A673 (cell line): ENCODE data around the gene ZDHHC11. TPM values are rescaled to one million over a fixed set of nuclear protein-coding genes. Genes with fewer than 3 reads are reported as not detected.

ENCODE experiments used
- Bru-seq: library from RNA; stranded (reverse); fragments of 400-500 nt; gene quantifications from one replicate; lab custom pipeline; 2021; lab: Mats Ljungman, UMichigan
- BruChase-seq, 2 experiments: library from RNA; stranded (reverse); fragments of 400-500 nt; gene quantifications; one replicate each; lab custom pipeline; 2021; lab: Mats Ljungman, UMichigan
- BruUV-seq: library from RNA; stranded (reverse); fragments of 400-500 nt; replicated peaks from 2 replicates; lab custom pipeline; 2021; lab: Mats Ljungman, UMichigan
- CTCF ChIA-PET: fragments of 300-600 bp; sonication (Branson Sonifier 250); formaldehyde crosslinking; loops from one replicate; lab custom pipeline; 2022; ENCODE audit warnings: antibody characterized with exemption; lab: Charles Lee
- POLR2A ChIA-PET: fragments of 300-600 bp; sonication (Branson Sonifier 250); formaldehyde crosslinking; loops from one replicate; lab custom pipeline; 2022; ENCODE audit warnings: antibody characterized with exemption; ENCODE audit not compliant: low non-redundant PET; lab: Charles Lee
- DNase-seq: peaks from one replicate; pipeline ENCODE4 v3.0.0-alpha.2; 2015; ENCODE audit warnings: low spot score
- H3K27ac ChIP-seq: fragments of 200-600 bp; sonication (generic); 2 replicates; pipeline ENCODE4 v1.5.1; 2016; ENCODE audit warnings: mixed run types, low read depth, mild to moderate bottlenecking, mixed read lengths, antibody characterized with exemption, low read length; ENCODE audit not compliant: poor library complexity, severe bottlenecking
- H3K27me3 ChIP-seq: fragments of 200-600 bp; sonication (generic); replicated peaks from 2 replicates; pipeline ENCODE4 v1.6.1; 2017; ENCODE audit warnings: mixed run types, low read depth, mild to moderate bottlenecking, mixed read lengths, antibody characterized with exemption, low read length; ENCODE audit not compliant: insufficient read depth, poor library complexity
- H3K36me3 ChIP-seq: fragments of 200-600 bp; sonication (generic); 2 replicates; pipeline ENCODE4 v1.6.1; 2016; ENCODE audit warnings: mixed run types, mild to moderate bottlenecking, mixed read lengths, antibody characterized with exemption, low read length; ENCODE audit not compliant: insufficient read depth, poor library complexity, severe bottlenecking
- H3K4me1 ChIP-seq: fragments of 200-600 bp; sonication (generic); 2 replicates; pipeline ENCODE4 v1.6.1; 2017; ENCODE audit warnings: mixed run types, mild to moderate bottlenecking, mixed read lengths, antibody characterized with exemption, low read length; ENCODE audit not compliant: insufficient read depth, poor library complexity, severe bottlenecking
- H3K4me3 ChIP-seq: fragments of 200-600 bp; sonication (generic); 2 replicates; pipeline ENCODE4 v1.5.1; 2016; ENCODE audit warnings: low read depth, mixed run types, mild to moderate bottlenecking, mixed read lengths, low read length; ENCODE audit not compliant: poor library complexity, severe bottlenecking
- H3K9me3 ChIP-seq: fragments of 200-600 bp; sonication (generic); 2 replicates; pipeline ENCODE4 v1.6.1; 2016; ENCODE audit warnings: mixed run types, low read depth, mild to moderate bottlenecking, mixed read lengths, antibody characterized with exemption, low read length; ENCODE audit not compliant: poor library complexity, severe bottlenecking
- CTCF ChIP-seq: fragments of 300-800, 200-600 bp; sonication (generic); conservative IDR thresholded peaks from 2 replicates; pipeline ENCODE4 v1.5.1; 2017; ENCODE audit warnings: low read depth, mild to moderate bottlenecking, antibody characterized with exemption, low read length, moderate library complexity, mixed read lengths
- EZH2 ChIP-seq: fragments of 200-600 bp; sonication (generic); IDR thresholded peaks from 2 replicates; pipeline ENCODE4 v1.6.1; 2017; ENCODE audit warnings: borderline replicate concordance, low read depth, mild to moderate bottlenecking, mixed read lengths, antibody characterized with exemption, low read length; ENCODE audit not compliant: poor library complexity, severe bottlenecking
- intact Hi-C: fragments of 100-400 bp; cut with micrococcal nuclease; formaldehyde crosslinking; loops from one replicate; pipeline ENCODE4 v1.10.0; 2022; ENCODE audit not compliant: unreplicated experiment
- long read RNA-seq: library from polyadenylated mRNA; stranded (forward); transcript quantifications from one replicate; pipeline ENCODE4 v2.0.0, GENCODE V29; 2022
- total RNA-seq: library from RNA; stranded (reverse); gene quantifications from 2 replicates; pipeline ENCODE4 v1.2.3, GENCODE V29; 2021

ZDHHC11 gene, protein sequence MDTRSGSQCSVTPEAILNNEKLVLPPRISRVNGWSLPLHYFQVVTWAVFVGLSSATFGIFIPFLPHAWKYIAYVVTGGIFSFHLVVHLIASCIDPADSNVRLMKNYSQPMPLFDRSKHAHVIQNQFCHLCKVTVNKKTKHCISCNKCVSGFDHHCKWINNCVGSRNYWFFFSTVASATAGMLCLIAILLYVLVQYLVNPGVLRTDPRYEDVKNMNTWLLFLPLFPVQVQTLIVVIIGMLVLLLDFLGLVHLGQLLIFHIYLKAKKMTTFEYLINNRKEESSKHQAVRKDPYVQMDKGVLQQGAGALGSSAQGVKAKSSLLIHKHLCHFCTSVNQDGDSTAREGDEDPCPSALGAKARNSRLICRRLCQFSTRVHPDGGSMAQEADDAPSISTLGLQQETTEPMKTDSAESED
- total RNA-seq (45.5 and 47.3 TPM in 2 replicates), Bru-seq, nascent RNA (percentile 63 among the genes with signal in this experiment), BruChase-seq, experiment 1, labeled RNA remaining after a 2-hour chase (percentile 70 among the genes with signal in this experiment), BruChase-seq, experiment 2, labeled RNA remaining after a 6-hour chase (percentile 86 among the genes with signal in this experiment)
- long read RNA-seq, partial matches to known transcripts: 5 of 20 reads
- long read RNA-seq, other reads (novel, unspliced or antisense): 15 of 20 reads

GRCh38 chr5:850511-851006 is at the start of gene ZDHHC11:
ZDHHC11 (minus strand) TSS chr5:850986; CDS start chr5:850602, 384 bp downstream.
- Histone ChIP-seq H3K27me3 (no peaks in the 10 kb centered on the region), H3K36me3 (no peaks in the 10 kb centered on the region), H3K9me3 (no peaks in the 10 kb centered on the region), H3K4me3 (no peak within 1 kb of the TSS), H3K4me1 (no peaks in the 10 kb centered on the region), H3K27ac (no peak within 1 kb of the TSS)
- DNase-seq: no peak
- CTCF ChIA-PET: no interaction called here
- intact Hi-C loops: no loop called here
- POLR2A ChIA-PET: no interaction called here
- no TSS peak for BruUV-seq
- TF ChIP-seq EZH2: no peak
- no peak for TF ChIP-seq CTCF

DNA sequence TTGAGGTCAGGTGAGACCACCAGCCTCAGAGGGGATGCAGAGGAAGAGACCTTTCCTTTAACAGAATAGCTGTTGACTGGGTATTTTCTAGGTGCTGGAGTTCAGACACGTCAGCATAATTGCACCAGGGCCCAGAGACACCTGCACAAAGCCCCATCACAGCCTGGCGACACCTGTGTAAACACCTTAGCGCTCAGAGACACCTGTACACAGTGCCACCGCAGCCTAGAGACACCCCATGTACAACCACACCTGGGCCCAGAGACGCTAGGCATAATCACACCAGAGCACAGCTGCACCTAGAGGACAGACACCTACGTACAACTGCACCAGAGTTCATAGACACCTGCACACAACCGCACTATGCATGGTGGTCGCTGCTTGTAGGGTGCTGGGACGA is 42.9 kb upstream of the ZDHHC11 start:
- H3K27me3 ChIP-seq: no peaks in the 10 kb centered on the region
- CTCF ChIA-PET: no interaction called here
- H3K4me3 ChIP-seq: peak overlapping the region; percentile 87
- intact Hi-C loops: no loop called here
- peak overlapping the region; percentile 98 for H3K27ac ChIP-seq
- H3K9me3 ChIP-seq: no peaks in the 10 kb centered on the region
- no peak for DNase-seq
- no peaks in the 10 kb centered on the region for H3K4me1 ChIP-seq
- BruUV-seq: no TSS peak
- POLR2A ChIA-PET: no interaction called here
- TF ChIP-seq EZH2: no peak
- TF ChIP-seq CTCF: no peak
- peaks cover 50% of the 10 kb centered on the region for H3K36me3 ChIP-seq

GRCh38 chr5:893137-893506 is 42.3 kb upstream of the ZDHHC11 start:
- POLR2A ChIA-PET: no interaction called here
- DNase-seq: no peak

More at GRCh38 chr5:893137-893506, 42.3 kb upstream of the ZDHHC11 start:
- no peak for TF ChIP-seq EZH2
- TF ChIP-seq CTCF: no peak
- Histone ChIP-seq H3K27ac (peak overlapping the region; percentile 98), H3K27me3 (no peaks in the 10 kb centered on the region), H3K9me3 (no peaks in the 10 kb centered on the region), H3K4me3 (peak overlapping the region; percentile 87), H3K4me1 (no peaks in the 10 kb centered on the region), H3K36me3 (peaks cover 56% of the 10 kb centered on the region)
- BruUV-seq: no TSS peak
- CTCF ChIA-PET: no interaction called here
- intact Hi-C loops: no loop called here
